SU-DHL-6 (cell line): ENCODE results near the gene MED31.

Experiments used
- EZH2phosphoT487 ChIP-seq: fragments of 200-600 bp; sonication (generic), shearing (Covaris generic); conservative IDR thresholded peaks from 2 replicates; pipeline ENCODE4 v1.6.1; 2018; ENCODE audit warnings: mild to moderate bottlenecking, antibody characterized with exemption, low read length, moderate library complexity, mixed read lengths
- TF ChIP-seq, protein P1 (sequence below): fragments of 200-600 bp; sonication (generic); IDR thresholded peaks from one replicate; pipeline ENCODE4 v1.5.1; 2017; ENCODE audit warnings: antibody characterized with exemption, mild to moderate bottlenecking, low read length, moderate library complexity; ENCODE audit not compliant: insufficient read depth, poor library complexity, severe bottlenecking

DNA sequence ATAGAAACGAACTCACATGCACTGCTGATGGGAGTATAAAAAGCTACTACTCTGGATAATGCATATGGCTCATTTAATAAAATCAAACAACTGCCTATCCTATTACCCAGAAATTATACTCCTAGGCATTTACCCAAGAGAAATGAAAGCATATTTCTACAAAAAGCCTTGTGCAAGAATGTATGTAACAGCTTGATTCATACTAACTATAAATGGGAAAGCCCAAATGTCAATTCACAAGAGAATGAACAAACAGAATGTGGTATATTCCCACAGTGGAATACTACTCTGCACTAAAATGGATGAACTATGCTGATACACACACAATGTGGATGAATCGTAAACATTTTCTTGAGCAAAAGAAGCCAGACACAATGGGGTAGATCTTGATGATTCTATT lies 49.3 kb downstream of the MED31 start:
- TF ChIP-seq, protein P1, sequence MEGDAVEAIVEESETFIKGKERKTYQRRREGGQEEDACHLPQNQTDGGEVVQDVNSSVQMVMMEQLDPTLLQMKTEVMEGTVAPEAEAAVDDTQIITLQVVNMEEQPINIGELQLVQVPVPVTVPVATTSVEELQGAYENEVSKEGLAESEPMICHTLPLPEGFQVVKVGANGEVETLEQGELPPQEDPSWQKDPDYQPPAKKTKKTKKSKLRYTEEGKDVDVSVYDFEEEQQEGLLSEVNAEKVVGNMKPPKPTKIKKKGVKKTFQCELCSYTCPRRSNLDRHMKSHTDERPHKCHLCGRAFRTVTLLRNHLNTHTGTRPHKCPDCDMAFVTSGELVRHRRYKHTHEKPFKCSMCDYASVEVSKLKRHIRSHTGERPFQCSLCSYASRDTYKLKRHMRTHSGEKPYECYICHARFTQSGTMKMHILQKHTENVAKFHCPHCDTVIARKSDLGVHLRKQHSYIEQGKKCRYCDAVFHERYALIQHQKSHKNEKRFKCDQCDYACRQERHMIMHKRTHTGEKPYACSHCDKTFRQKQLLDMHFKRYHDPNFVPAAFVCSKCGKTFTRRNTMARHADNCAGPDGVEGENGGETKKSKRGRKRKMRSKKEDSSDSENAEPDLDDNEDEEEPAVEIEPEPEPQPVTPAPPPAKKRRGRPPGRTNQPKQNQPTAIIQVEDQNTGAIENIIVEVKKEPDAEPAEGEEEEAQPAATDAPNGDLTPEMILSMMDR: no peak
- no peak for TF ChIP-seq EZH2phosphoT487
